B cell (primary cell): Measurements from ENCODE around the gene IL17RE.

Source experiments
- CTCF ChIP-seq: fragments of 200-600 bp; IDR thresholded peaks from one replicate; pipeline ENCODE4 v1.8.0; 2022; ENCODE audit warnings: antibody characterized with exemption, mild to moderate bottlenecking
- EZH2 ChIP-seq: IDR thresholded peaks from 2 replicates; pipeline ENCODE4 v1.6.1; 2012; ENCODE audit warnings: borderline replicate concordance, low read depth, mild to moderate bottlenecking, moderate library complexity, low read length; ENCODE audit not compliant: insufficient read depth, poor library complexity, severe bottlenecking

GRCh38 chr3:9863058-9863772 is 39.4 kb upstream of the IL17RE start:
- TF ChIP-seq CTCF (no peak), EZH2 (no peak)
